A172 (cell line): ENCODE data around the gene TUBB8. TPM values are rescaled to one million over a fixed set of nuclear protein-coding genes. Genes with fewer than 3 reads are reported as not detected.
"Not testable (repeated sequence)": the region's sequence is repeated elsewhere in the genome, so short reads cannot be mapped to it uniquely, and the experiment has no call there.

ENCODE experiments used
- DNase-seq: peaks from one replicate; pipeline ENCODE4 v3.0.0-alpha.2; 2015; ENCODE audit warnings: low spot score
- total RNA-seq: library from RNA; depleted of rRNA; stranded (reverse); fragments of >200 nt; shearing (Covaris generic); gene quantifications from 2 replicates; pipeline ENCODE4 v1.2.3, GENCODE V29; 2014; rRNA removed

Gene TUBB8
- not detected in 2 replicates for total RNA-seq

DNA sequence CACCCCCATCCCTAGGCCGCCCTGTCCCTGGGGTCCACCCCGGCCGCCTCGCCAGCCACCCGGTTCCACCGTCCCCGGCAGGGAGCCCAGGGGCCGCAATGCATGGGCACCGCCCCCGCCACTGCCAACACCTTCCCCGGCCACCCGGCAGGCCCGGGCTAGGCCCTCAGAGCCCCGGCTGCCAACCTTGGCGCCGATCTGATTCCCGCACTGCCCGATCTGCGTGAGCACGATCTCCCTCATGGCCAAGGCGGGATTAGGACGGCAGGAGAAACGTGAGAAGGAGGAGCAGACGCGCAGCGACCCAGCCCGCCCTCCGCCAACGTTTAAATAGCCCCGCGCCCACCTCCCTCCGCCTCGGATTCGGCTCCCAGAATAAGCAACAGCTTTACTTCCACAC is at the start of gene TUBB8:
Gene TUBB8 (minus strand): TSS at position 301 of the 400 bp plus-strand sequence. CDS start 58 bp downstream, at position 243.
- DNase-seq = no peak

DNA sequence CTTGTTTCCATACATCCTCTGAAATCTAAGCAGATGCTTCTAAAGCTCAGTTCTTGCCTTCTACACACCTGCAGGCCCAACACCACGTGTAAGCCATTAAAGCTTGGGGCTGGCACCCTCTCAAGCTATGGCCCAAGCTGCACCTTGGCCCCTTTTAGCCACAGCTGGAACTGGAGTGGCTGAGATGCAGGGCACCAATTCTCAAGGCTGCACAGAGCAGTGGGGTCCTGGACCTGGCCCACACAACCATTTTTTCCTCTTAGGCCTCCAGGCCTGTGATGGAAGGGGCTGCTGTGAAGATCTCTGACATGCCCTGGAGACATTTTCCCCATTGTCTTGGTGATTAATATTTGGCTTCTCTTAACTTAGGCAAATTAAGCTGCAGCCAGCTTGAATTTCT is 47.4 kb upstream of the TUBB8 start:
- no peak for DNase-seq

DNA sequence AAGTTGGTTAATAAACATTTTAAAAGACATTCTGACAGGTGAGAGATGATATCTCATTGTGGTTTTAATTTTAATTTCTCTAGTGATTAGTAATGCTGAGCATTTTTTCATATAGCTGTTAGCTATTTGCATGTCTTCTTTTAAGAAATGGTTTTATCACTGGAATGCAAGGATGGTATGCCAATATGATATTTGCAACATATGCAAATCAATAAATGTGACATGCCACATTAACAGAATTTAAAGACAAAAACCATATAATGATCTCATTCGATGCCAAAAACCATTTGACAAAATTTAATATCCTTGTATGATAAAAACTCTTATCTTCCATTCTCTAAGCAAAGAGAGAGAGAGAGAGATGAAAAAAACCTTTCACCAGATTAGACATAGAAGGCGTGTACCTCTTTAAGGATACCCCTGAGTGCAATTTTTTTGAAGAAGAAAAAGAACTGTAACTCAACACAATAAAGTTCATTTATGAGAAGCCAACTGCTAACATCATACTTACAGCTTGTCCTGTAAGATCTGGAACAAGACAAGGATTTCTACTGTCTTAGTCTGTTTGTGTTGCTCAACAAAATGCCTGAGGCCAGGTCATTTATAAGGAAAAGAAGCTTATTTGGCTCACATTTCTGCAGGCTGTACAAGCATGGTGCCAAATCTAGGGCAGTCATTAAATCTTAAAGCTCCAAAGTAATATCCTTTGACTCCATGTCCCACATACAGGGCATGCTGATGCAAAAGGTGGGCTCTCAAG is 46.4 kb upstream of the TUBB8 start:
- no peak for DNase-seq

DNA sequence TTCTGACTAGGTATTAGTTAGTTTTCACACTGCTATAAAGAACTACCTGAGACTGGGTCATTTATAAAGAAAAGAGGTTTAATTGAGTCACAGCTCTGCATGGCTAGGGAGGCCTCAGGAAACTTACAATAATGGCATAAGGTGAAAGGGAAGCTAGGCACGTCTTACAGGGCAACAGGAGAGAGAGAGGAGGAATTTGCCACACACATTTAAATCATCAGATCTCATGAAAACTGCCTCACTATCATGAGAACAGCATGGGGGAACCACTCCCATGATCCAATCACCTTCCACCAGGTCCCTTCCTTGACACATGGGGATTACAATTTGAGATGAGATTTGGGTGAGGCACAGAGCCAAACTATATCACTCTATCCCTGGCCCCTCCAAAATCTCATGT is 45.5 kb upstream of the TUBB8 start:
- DNase-seq = no peak

DNA sequence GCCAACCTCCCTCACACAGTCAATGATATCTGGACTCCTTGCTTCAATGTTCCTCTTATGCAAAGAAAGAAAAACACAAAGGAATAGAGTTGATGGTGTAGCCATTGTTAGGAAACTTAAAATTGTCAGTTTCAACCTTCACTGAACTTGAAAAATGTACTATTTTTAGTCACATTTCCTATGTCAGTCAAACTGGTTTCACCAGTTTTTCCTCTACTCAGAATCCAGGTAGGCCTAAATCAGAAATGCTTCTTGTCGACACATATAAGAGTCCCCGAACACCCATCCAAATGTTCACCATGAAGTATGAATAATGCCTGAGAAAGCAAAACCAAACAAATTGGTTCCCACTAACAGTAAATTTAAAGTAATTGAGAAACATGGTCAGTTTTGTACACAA is 43.8 kb upstream of the TUBB8 start:
- DNase-seq = no peak

DNA sequence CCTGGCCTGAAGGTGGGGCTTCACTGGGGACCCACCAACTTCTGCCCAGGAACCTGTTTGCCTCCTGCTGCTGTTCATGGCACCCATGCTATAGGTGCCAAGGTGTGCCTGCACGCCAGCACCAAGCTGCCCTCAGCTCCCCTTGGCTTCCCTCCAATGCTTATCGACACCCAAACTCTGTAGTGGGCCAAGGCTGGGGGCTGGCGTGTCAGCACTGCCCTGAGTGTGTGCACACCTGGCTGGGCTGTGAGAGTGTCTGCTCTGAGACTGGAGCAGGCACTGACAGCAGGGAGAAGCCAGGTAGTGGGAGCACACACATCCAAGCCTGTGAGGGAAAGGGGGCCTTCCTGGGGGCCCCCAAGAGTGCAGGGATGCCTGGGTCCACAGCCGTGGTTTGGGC is 43.1 kb upstream of the TUBB8 start:
- no peak for DNase-seq

DNA sequence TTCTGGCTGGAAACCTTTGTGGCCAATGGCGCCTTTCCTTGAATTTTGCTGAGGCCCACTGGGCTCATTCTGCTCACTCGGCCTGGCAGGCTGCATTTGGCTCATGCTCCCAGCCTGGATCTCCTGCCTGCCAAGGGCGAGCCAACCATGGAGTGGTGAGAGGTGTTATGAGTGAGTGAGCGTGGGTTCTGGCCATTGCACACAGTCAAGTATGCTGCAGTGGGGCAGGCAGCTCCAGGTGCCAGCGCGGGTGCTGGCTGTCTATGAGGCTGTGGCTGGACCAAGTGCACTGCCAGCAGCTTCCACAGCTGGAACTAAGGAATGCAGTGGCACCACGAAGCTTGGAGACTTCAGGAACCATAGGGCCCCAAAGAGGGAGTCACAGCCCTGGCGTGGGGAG is 42.2 kb upstream of the TUBB8 start:
- no peak for DNase-seq

DNA sequence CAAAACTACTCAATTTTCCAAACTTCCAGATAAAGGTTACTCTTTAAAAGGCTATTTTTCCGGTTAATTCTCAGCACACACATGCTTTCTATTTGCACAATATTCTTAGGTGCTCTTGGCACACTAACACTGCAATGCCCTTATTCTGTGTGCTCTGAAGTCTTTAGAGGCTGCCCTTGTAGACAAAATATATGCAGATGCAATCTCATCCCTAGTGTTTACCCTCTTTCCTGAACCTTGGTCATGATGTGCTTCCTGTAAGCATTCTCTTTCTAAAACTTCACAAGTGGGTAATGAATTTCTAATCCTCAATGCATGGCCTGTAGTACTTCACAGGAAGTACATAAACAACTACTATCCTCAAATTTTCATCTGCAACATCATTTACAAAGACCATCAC is 41.1 kb upstream of the TUBB8 start:
- no peak for DNase-seq

DNA sequence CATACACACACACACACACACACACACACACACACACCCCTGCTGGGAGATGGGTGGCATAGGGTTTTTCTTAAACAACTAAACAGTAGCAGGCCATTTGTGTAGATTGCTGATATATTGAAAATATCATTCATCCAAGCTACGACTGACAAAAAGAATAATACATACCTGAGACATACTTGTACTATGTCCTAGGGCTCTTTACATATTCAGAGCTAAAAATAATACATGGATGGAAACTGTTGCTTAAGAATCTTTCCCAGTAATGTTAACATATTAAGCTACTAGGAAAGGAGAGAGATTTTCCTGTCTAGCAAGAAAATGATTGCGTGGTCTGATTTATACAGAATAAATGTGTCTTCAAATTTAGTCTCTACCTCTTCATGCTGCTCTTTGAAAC is 40.2 kb upstream of the TUBB8 start:
- DNase-seq = no peak

DNA sequence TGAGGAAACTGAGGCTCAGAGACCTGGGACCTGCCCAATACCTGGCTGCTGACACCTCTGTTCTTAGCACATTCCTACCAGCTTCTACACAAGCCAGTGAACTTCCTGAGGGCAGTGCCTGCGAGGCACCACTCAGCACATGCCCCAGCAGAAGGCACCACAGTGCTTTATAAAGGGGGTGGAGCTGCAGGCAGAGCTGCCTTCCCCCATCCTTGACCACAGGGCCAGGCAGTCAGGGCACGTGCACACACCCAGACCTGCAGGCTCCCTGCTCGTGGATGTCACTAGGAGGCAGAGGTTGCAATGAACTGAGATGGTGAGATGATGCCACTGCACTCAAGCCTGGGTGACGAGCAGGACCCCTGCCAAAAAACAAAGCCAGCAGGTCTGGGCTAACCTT is 39.2 kb upstream of the TUBB8 start:
- DNase-seq = peak; percentile 4

DNA sequence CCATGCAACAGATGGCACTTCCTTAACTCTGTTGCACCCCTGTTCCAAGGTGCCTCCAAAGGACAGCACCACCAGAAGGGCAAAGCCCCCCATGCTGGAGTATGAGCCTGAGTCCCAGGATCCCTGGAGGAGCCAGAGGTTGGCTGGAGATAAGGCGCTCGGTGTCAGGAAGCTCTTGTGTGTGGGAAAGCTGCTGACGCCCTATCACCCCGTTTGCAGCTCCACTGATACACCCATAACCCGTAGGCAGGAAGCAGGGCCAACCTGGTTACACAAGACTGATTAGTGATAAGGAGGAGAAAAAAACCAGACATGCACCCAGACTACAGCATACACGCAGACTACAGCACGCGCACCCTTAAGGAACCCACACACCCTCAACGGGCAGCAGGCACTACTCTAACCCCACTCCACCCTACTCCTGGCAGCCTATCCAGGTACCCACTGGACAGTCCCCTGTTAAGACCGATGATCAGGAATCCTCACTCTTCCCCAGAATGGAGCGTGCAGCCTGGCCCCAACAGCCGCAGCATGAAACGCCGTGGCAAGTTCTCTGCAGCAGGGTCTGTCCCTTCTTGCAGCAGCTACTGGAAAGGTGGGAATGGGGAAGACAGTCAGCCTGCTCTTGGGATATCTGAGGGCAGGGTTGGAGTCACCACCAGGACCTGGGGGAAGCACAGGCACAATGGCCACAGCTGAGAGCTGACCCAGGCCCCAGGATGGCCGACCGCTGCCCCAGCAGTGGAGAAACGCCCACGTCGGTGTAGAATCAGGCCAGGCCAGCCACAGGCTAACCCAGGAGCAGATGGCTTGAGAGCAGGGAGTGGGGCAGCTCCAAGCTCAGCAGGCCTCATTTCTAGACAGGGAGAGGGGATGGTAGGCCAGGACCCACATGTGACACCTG is 38.3 kb upstream of the TUBB8 start:
- no peak for DNase-seq

DNA sequence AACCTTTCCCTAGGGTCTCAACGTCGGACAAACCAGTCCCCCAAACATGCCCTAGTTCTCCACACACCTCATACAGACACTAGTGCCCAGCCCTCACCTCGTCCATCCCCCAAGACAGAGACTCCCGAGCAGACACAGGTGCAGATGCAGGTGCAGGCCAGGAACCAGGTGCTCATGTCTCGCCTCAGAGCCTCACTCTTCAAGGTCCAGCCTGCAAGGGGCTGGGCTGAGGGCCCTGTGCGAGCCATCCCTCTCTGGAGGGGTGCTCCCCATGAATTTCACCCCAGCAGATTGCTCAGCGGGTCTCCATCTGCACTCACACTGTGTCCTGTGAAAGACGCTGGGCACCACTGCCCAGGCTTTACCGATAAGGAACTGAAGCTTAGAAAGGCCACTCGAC is 36.9 kb upstream of the TUBB8 start:
- DNase-seq = no peak

DNA sequence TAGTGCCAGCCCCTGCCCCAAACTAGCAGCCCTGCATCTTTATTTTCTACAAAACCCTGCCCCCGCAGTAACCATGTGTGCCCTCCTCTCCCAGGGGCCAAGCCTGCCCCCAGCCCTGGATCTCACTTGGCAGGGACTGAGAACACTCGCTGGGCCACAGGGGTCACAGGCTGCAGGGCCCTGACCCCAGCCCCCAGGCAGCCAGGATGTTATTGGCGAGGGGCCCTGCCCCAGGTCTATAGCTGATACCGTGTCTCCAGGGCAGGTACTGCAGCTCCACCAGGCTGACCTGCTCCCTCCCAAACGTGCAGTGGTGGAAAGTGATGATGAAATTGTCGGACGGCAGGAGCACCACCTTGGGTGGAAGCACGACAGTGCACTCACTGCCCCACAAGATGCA is 35.9 kb upstream of the TUBB8 start:
- DNase-seq = no peak

DNA sequence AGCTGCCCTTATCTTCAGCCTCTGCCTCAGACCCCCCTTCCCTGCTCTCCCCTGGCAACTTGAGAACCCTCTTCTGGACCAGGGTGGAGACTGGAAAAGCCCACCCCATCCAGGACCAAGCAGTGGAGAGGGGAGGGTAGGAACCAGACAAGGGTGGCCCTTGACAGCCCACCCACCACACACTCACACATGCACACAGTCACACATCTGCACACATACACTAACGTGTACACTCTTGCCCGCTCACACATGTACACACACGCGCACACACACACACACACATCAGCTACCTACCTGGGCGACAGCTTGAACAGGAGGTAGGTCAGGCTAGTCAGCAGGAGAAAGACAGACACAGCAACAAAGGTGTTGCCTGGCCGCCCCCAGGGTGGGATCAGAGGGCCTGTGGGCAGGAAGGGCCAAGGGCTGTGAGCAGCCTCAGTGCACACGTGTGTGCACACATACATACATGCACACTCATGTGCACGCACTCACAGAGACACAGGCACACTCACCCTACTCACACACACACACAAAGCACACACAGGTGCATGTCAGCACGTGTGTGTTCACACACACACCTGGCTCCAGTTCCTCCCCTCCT is 34.9 kb upstream of the TUBB8 start:
- no peak for DNase-seq

DNA sequence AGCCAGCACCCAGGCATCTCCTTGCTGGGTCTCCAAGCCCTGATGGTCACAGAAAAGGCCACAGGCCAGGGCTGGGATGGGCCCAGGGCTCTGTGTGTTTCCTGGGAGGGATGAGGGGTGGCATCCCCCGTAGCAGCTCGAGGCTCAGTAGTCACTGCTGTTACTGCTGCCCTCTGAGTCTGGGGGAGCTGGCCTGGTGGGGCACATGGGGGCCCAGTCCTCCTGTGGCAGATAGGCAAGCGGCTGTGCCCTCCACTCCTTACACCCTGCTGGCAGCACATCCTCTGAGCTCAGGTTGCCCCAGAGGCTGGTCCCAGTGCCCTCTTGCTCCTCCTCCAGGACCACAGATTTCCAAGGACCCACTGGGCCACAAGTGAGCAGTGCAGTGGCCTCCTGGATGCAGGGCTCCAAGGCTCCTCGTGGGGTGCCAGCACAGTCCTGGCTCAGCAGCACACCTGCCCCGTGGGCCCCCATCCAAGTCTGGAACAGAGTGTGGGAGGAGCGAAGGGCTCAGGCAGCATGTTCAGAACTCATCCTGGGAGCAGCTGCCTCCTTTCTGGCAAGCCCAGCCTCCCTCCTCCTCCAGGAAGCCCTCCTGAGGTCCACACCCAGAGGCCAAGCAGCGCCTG is 31.5 kb upstream of the TUBB8 start:
- no peak for DNase-seq

DNA sequence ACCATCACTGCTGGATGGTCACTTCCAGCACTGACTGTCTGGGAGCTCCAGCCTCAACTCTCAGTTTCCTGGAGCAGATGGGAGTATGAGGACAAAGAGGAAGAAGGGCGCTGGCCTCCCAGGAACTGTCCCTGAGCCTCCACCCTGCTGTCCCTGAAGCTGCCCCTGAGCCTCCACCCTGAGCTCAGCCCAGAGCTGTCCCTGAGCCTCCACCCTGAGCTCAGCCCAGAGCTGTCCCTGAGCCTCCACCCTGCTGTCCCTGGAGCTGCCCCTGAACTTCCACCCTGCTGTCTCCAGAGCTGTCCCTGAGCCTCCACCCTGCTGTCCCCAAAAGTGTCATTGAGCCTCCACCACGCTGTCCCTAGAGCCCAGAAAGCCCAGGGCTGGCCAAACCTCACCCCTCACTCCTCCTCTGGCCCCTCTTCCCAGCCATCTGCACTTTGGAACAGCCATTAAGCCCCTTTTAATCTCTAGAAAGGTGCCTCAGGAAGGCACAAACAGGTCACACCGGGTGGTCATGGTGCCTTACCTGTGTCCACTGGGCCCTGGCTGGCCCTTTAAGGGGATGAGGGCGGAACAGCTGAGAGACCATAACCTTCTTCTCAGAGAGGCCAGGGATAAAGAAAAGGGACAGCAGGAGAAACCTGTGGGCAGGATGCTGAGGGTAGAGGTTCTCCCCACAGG is 30.6 kb upstream of the TUBB8 start:
- no peak for DNase-seq

DNA sequence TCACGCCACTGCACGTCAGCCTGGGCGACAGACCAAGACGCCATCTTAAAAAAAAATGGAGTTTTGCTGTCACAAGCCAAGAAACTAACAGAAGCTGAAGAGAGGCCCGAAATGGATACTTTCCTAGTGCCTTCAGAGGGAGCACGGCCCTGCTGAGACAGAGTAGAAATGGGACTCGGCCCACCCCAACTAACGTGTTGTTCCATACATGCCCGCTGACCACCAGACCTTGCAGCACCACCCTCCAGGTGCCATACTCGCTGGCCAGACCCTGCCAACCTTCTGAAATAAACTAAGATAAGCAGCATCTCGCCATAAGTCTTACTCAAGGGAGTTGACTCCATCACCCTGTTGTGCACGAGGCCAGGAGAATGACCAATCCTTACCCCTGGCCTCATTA is 29.5 kb upstream of the TUBB8 start:
- no peak for DNase-seq

DNA sequence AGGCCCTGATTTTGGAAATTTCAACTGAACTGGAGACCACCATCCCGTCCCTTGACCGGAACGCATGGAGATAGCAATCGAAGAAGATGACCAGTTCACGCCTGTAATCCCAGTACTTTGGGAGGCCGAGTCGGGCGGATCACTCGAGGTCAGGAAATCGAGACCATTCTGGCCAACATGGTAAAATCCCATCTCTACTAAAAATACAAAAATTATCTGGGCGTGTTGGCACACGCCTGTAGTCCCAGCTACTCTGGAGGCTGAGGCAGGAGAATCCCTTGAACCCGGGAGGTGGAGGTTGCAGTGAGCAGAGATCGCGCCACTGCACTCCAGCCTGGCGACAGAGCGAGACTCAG is 25.1 kb upstream of the TUBB8 start:
- not testable (repeated sequence) for DNase-seq

DNA sequence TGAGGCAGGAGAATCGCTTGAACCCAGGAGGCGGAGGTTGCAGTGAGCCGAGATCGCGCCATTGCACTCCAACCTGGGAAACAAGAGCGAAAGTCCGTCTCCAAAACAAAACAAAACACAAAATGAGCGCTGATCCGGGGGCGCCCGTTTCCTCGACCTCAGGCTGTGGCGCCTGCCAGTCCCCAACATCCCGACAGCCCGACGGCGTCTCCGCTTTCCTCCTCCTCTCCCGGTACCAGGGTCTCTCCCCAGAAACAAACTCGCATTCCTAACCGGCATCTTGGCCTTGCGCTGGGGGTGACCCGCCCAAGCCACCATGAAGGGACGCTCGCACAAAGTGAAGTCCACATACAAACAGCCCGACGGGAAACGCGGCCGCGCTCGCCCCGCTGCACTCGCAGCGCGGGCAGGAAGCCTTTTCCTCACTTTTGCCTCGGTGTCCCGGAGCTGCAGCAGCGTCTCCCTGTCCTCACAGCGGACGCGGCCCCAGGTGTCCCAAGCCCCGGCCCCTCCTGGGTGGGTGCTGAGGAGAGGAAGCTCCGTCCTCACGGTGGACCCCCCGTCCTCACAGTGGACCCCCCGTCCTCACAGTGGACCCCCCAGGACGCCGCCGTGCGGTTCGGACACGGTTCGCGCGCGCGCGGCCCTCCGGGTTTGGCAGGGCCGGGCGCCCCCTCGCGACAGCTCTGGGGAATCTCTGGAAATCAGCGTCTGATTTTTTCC is 24.6 kb upstream of the TUBB8 start:
- DNase-seq = peak; percentile 30

DNA sequence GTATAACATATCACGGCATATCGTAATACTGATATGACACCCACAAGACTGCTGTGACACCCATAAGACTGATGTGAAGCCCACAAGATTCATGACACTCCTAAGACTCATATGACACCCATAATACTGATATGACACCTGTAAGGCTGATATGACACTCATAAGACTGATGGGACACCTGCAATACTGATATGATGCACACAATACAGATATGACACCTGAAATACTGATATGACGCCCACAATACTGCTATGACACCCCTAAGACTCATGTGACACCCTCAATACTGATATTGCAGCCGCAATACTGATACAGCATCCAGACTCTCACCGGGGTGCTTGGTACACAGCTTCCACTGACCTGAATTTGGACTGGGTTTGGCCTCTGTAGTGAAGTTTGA is 19.1 kb upstream of the TUBB8 start:
- DNase-seq = not testable (repeated sequence)

DNA sequence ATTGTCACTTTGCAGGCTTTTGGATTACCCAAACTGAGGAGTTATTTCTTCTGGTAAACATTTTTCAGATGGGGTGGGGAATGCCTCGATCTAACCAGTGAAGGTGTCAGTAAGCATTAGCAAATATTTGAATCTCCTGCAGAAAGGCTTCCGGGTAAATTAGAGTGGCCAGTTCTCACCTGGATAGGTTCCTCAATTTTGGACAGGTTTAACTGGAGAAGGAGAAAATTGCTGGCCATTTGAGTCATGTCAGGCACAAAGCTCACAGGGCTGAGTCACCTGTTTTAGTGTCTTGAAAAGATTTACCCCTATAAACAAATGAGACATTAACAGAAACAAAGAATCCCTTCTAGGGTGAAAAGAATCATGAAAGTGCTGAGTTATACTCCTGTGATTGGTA is 830 bp upstream of the TUBB8 start:
- DNase-seq = not testable (repeated sequence)
